WTC11 (cell line): ENCODE data around the gene HMGN4. TPM values are rescaled to one million over a fixed set of nuclear protein-coding genes. Genes with fewer than 3 reads are reported as not detected.

Experiments
- ATAC-seq: fragments of 200-7000 bp; cut with Tn5 transposase; 2 replicates; pipeline ENCODE4 v1.10.0; 2021; ENCODE audit warnings: mild to moderate bottlenecking, moderate library complexity
- CTCF ChIA-PET: fragments of 300-600 bp; sonication (Branson Sonifier 250); formaldehyde crosslinking; loops from one replicate; lab custom pipeline; 2021; ENCODE audit warnings: antibody characterized with exemption; lab: Charles Lee
- POLR2A ChIA-PET: fragments of 350-600 bp; sonication (Branson Sonifier 250); formaldehyde crosslinking; loops from one replicate; lab custom pipeline; 2021; ENCODE audit warnings: antibody characterized with exemption; lab: Charles Lee
- DNase-seq: peaks from one replicate; pipeline ENCODE4 v3.0.0; 2021; ENCODE audit warnings: low spot score
- H3K27ac Mint-ChIP-seq: 2 replicates; pipeline ENCODE4 v1.8.0; 2021; ENCODE audit warnings: mixed read lengths
- H3K27me3 Mint-ChIP-seq: 2 replicates; pipeline ENCODE4 v1.8.0; 2021; ENCODE audit warnings: low read depth, mild to moderate bottlenecking, moderate library complexity, mixed read lengths
- H3K36me3 Mint-ChIP-seq: 2 replicates; pipeline ENCODE4 v1.8.0; 2021; ENCODE audit warnings: mixed read lengths
- H3K4me1 Mint-ChIP-seq: 2 replicates; pipeline ENCODE4 v1.8.0; 2022; ENCODE audit warnings: mixed read lengths
- H3K4me3 Mint-ChIP-seq: 2 replicates; pipeline ENCODE4 v1.8.0; 2021; ENCODE audit warnings: mild to moderate bottlenecking, moderate library complexity, mixed read lengths
- H3K9me3 Mint-ChIP-seq: 2 replicates; pipeline ENCODE4 v1.8.0; 2021; ENCODE audit warnings: mixed read lengths
- CDX4 ChIP-seq: fragments of 250-450 bp; sonication (Bioruptor Pico); IDR thresholded peaks from 2 replicates; pipeline ENCODE4 v1.9.0; 2021; ENCODE audit warnings: moderate library complexity, mild to moderate bottlenecking, inconsistent platforms, borderline replicate concordance
- E2F1 ChIP-seq: sonication (generic); formaldehyde crosslinking; IDR thresholded peaks from 2 replicates; pipeline ENCODE4 v1.8.0; 2022; ENCODE audit warnings: mild to moderate bottlenecking, missing genetic modification reagents
- E2F5 ChIP-seq: sonication (generic); formaldehyde crosslinking; IDR thresholded peaks from 2 replicates; pipeline ENCODE4 v1.8.1; 2022; ENCODE audit warnings: mild to moderate bottlenecking, moderate library complexity, missing genetic modification reagents
- ETV6 ChIP-seq: sonication (generic); formaldehyde crosslinking; IDR thresholded peaks from 2 replicates; pipeline ENCODE4 v1.8.1; 2022; ENCODE audit warnings: mild to moderate bottlenecking, missing genetic modification reagents
- FOXP1 ChIP-seq: sonication (generic); formaldehyde crosslinking; IDR thresholded peaks from 2 replicates; pipeline ENCODE4 v1.8.0; 2022; ENCODE audit warnings: missing genetic modification reagents, mild to moderate bottlenecking, moderate library complexity, borderline replicate concordance
- GABPB1 ChIP-seq: sonication (generic); formaldehyde crosslinking; IDR thresholded peaks from 2 replicates; pipeline ENCODE4 v1.8.1; 2023; ENCODE audit warnings: mild to moderate bottlenecking, missing genetic modification reagents
- RORB ChIP-seq: fragments of 250-450 bp; sonication (Bioruptor Pico); IDR thresholded peaks from 2 replicates; pipeline ENCODE4 v1.9.0; 2021; ENCODE audit warnings: mild to moderate bottlenecking
- SP1 ChIP-seq: sonication (generic); formaldehyde crosslinking; conservative IDR thresholded peaks from 2 replicates; pipeline ENCODE4 v1.8.1; 2022; ENCODE audit warnings: missing genetic modification reagents
- ZNF425 ChIP-seq: fragments of 250-450 bp; sonication (Bioruptor Pico); conservative IDR thresholded peaks from 2 replicates; pipeline ENCODE4 v1.9.0; 2021; ENCODE audit warnings: mild to moderate bottlenecking
- total RNA-seq: library from RNA; stranded (reverse); gene quantifications from 3 replicates; pipeline ENCODE4 v1.2.3, GENCODE V29; 2021
- TF ChIP-seq, protein P1 (sequence below): sonication (generic); formaldehyde crosslinking; IDR thresholded peaks from 2 replicates; pipeline ENCODE4 v1.8.1; 2023; ENCODE audit warnings: mild to moderate bottlenecking, missing genetic modification reagents, borderline replicate concordance
- TF ChIP-seq, protein P2 (sequence below): sonication (generic); formaldehyde crosslinking; IDR thresholded peaks from 2 replicates; pipeline ENCODE4 v1.8.0; 2023; ENCODE audit warnings: mild to moderate bottlenecking, missing genetic modification reagents
- TF ChIP-seq, protein P3 (sequence below): sonication (generic); formaldehyde crosslinking; IDR thresholded peaks from 2 replicates; pipeline ENCODE4 v1.8.1; 2023; ENCODE audit warnings: mild to moderate bottlenecking, moderate library complexity, missing genetic modification reagents
- TF ChIP-seq, protein P4 (sequence below): sonication (generic); formaldehyde crosslinking; IDR thresholded peaks from 2 replicates; pipeline ENCODE4 v1.8.0; 2022; ENCODE audit warnings: mild to moderate bottlenecking, missing genetic modification reagents

Gene HMGN4
- total RNA-seq, 1 experiment from 2014 or later, result 57.1 TPM

DNA sequence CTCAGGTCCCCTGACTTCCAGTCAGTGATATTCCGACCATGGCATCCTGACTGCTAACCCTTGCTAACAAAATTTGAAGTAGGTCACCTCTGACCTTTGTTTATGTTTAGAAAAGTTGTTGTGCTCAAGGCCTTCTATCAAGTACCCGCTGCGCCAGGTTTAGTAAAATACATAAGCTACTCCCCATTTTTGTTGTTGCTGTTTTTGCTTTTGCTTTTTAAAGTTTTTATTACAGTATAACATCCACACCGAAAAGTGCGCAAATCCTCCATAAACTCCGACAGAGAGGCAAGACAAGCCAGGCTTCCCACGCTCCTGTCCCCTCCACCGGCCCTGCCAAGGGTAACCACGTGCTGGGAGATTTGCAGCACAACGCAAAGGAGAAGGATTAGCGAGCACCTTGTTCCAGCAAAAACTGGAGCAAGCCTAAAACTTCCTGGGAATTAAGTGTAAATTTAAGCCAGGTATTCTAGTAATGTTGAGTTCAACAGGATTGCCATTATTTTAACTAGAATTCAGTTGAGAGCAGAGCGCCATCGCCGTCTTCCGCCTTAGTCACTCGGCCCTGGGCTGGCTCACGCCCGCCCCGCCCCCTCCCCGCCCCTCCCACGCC, 17.8 kb upstream of the HMGN4 start (continued):
- TF ChIP-seq, protein P1, sequence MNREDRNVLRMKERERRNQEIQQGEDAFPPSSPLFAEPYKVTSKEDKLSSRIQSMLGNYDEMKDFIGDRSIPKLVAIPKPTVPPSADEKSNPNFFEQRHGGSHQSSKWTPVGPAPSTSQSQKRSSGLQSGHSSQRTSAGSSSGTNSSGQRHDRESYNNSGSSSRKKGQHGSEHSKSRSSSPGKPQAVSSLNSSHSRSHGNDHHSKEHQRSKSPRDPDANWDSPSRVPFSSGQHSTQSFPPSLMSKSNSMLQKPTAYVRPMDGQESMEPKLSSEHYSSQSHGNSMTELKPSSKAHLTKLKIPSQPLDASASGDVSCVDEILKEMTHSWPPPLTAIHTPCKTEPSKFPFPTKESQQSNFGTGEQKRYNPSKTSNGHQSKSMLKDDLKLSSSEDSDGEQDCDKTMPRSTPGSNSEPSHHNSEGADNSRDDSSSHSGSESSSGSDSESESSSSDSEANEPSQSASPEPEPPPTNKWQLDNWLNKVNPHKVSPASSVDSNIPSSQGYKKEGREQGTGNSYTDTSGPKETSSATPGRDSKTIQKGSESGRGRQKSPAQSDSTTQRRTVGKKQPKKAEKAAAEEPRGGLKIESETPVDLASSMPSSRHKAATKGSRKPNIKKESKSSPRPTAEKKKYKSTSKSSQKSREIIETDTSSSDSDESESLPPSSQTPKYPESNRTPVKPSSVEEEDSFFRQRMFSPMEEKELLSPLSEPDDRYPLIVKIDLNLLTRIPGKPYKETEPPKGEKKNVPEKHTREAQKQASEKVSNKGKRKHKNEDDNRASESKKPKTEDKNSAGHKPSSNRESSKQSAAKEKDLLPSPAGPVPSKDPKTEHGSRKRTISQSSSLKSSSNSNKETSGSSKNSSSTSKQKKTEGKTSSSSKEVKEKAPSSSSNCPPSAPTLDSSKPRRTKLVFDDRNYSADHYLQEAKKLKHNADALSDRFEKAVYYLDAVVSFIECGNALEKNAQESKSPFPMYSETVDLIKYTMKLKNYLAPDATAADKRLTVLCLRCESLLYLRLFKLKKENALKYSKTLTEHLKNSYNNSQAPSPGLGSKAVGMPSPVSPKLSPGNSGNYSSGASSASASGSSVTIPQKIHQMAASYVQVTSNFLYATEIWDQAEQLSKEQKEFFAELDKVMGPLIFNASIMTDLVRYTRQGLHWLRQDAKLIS (CRISPR knock-in tag), result no peak

DNA sequence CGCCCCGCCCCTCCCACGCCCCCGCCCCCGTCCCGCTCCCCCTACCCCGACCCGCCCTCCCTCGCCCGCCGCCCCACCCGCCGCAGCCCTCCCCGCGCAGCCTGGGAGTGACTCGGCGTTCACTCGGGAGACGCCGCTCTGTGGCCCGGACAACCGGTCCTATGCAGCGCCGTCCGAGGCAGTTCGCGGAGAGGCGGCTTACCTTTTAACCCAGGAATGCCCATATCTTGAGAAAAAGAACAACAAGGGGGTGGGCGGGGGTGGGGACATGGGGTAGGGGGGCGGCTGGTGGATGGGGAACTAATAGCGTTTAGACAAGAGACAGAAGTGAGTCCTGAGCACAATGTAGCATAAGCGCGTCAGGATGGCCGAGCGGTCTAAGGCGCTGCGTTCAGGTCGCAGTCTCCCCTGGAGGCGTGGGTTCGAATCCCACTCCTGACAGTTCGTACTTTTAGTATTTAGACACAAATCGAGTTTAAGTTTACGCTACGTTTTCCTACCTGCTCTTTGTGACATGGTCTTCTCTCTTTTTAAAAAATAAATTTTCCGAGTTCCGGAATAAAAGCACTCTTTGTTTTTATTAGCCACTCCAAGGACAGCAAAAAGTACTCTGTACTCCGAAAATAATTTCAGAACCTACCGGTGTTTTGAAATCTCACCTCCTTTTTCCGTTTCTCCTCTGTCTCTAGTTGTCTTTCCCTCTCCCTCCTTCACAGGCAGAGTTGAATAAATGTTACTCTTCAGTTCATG, 17.1 kb upstream of the HMGN4 start:
- no peaks in the 10 kb centered on the region for H3K27me3 Mint-ChIP-seq
- H3K4me1 Mint-ChIP-seq, result peaks cover 26% of the 10 kb centered on the region
- ChIA-PET POLR2A (interaction anchor here (1.0 kb wide), 1 partner anchor 16 kb away, joined by 5 read pairs; the partner anchor contains the start of gene HMGN4), CTCF (interaction anchor here (0.7 to 2.6 kb wide), 6 partner anchors 12 to 207 kb away, joined by 3 to 13 read pairs (median 6); no protein-coding TSS in a partner anchor)
- ATAC-seq (peak; percentile 62), DNase-seq (peak; percentile 83)
- H3K36me3 Mint-ChIP-seq, result no peaks in the 10 kb centered on the region
- H3K4me3 Mint-ChIP-seq, result peak overlapping the region; percentile 90
- H3K27ac Mint-ChIP-seq, result peak overlapping the region; percentile 75
- TF ChIP-seq, protein P2, sequence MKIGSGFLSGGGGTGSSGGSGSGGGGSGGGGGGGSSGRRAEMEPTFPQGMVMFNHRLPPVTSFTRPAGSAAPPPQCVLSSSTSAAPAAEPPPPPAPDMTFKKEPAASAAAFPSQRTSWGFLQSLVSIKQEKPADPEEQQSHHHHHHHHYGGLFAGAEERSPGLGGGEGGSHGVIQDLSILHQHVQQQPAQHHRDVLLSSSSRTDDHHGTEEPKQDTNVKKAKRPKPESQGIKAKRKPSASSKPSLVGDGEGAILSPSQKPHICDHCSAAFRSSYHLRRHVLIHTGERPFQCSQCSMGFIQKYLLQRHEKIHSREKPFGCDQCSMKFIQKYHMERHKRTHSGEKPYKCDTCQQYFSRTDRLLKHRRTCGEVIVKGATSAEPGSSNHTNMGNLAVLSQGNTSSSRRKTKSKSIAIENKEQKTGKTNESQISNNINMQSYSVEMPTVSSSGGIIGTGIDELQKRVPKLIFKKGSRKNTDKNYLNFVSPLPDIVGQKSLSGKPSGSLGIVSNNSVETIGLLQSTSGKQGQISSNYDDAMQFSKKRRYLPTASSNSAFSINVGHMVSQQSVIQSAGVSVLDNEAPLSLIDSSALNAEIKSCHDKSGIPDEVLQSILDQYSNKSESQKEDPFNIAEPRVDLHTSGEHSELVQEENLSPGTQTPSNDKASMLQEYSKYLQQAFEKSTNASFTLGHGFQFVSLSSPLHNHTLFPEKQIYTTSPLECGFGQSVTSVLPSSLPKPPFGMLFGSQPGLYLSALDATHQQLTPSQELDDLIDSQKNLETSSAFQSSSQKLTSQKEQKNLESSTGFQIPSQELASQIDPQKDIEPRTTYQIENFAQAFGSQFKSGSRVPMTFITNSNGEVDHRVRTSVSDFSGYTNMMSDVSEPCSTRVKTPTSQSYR (CRISPR knock-in tag), result no peak
- TF ChIP-seq CDX4 (CRISPR knock-in tag) (no peak), GABPB1 (CRISPR knock-in tag) (peak; percentile 35; the same call in 1 of the 2 replicates), RORB (CRISPR knock-in tag) (peak; percentile 37; the same call in 1 of the 2 replicates), E2F1 (CRISPR knock-in tag) (no peak), SP1 (CRISPR knock-in tag) (0 out of 2 replicates have a peak, but pooled peaks have one; percentile 15)
- H3K9me3 Mint-ChIP-seq, result no peaks in the 10 kb centered on the region

- CTCF ChIA-PET, result interaction anchor here (1.0 to 2.6 kb wide), 5 partner anchors 11 to 180 kb away, joined by 3 to 13 read pairs (median 6); no protein-coding TSS in a partner anchor
- TF ChIP-seq SP1 (CRISPR knock-in tag) (0 out of 2 replicates have a peak, but pooled peaks have one; percentile 22), FOXP1 (peak; percentile 87; the same call in 1 of the 2 replicates), E2F5 (CRISPR knock-in tag) (peak; percentile 72; the same call in 1 of the 2 replicates), ZNF425 (CRISPR knock-in tag) (no peak), ETV6 (CRISPR knock-in tag) (peak; percentile 68; the same call in 1 of the 2 replicates)
- TF ChIP-seq, protein P3, sequence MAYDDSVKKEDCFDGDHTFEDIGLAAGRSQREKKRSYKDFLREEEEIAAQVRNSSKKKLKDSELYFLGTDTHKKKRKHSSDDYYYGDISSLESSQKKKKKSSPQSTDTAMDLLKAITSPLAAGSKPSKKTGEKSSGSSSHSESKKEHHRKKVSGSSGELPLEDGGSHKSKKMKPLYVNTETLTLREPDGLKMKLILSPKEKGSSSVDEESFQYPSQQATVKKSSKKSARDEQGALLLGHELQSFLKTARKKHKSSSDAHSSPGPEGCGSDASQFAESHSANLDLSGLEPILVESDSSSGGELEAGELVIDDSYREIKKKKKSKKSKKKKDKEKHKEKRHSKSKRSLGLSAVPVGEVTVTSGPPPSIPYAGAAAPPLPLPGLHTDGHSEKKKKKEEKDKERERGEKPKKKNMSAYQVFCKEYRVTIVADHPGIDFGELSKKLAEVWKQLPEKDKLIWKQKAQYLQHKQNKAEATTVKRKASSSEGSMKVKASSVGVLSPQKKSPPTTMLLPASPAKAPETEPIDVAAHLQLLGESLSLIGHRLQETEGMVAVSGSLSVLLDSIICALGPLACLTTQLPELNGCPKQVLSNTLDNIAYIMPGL (CRISPR knock-in tag), result peak; percentile 100
- TF ChIP-seq, protein P4, sequence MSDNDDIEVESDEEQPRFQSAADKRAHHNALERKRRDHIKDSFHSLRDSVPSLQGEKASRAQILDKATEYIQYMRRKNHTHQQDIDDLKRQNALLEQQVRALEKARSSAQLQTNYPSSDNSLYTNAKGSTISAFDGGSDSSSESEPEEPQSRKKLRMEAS (CRISPR knock-in tag), result peak; percentile 86
These were observed 16.4 kb upstream of the HMGN4 start for GRCh38 chr6:26521600-26522391.

More at GRCh38 chr6:26521600-26522391, 16.4 kb upstream of the HMGN4 start:
- peak overlapping the region; percentile 75 for H3K27ac Mint-ChIP-seq
- DNase-seq (peak; percentile 86), ATAC-seq (peak; percentile 92)
- POLR2A ChIA-PET, result interaction anchor here (1.0 kb wide), 1 partner anchor 15 kb away, joined by 5 read pairs; the partner anchor contains the start of gene HMGN4
- peak overlapping the region; percentile 90 for H3K4me3 Mint-ChIP-seq
- no peaks in the 10 kb centered on the region for H3K36me3 Mint-ChIP-seq
- H3K4me1 Mint-ChIP-seq, result peaks cover 26% of the 10 kb centered on the region
- H3K9me3 Mint-ChIP-seq, result no peaks in the 10 kb centered on the region
- no peaks in the 10 kb centered on the region for H3K27me3 Mint-ChIP-seq
